Ecto neural progenitor cell (in vitro differentiated cells): Measurements from ENCODE around the gene SIN3A.
"Not testable (repeated sequence)": the region's sequence is repeated elsewhere in the genome, so short reads cannot be mapped to it uniquely, and the experiment has no call there.

Experiments used
- DNase-seq: peaks from one replicate; pipeline ENCODE4 v3.0.0-alpha.2; 2018; ENCODE audit warnings: low spot score

Gene SIN3A

GRCh38 chr15:75333654-75334419, 117.7 kb downstream of the SIN3A start:
- DNase-seq, result not testable (repeated sequence)

GRCh38 chr15:75332093-75332492, 119.4 kb downstream of the SIN3A start:
- not testable (repeated sequence) for DNase-seq

GRCh38 chr15:75329571-75329970, 121.9 kb downstream of the SIN3A start:
- DNase-seq, result no peak

- no peak for DNase-seq
These were observed 122.8 kb downstream of the SIN3A start for GRCh38 chr15:75328493-75329314.

DNA sequence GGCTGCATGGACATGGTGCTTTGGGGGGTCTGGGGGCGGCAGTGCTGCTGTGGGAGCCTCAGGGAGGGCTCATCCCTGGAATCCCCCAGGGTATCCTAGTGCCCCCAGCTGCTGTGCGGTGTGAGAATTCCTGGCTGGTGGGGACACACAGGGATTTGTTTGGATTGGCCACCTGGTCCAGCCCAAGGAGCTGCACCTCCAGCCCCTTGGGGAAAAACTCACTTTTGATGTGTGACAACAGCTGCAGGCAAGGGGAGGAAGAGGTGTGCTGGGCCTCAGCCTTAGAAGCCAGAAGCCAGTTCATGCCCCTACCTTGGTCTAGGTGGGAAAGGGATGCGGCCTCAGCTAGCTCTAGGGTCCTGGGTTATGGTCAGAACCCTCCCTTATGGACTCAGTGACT, 124.0 kb downstream of the SIN3A start:
- no peak for DNase-seq

- no peak for DNase-seq
These were observed 124.5 kb downstream of the SIN3A start for GRCh38 chr15:75327005-75327404.

- DNase-seq, result no peak
These were observed 125.6 kb downstream of the SIN3A start for GRCh38 chr15:75325922-75326321.

- DNase-seq, result no peak
These were observed 129.8 kb downstream of the SIN3A start for GRCh38 chr15:75321711-75322110.
